Activated CD4-positive, alpha-beta memory T cell treated with anti-CD3 and anti-CD28 coated beads, Interleukin-2, amount 10 ng/mL, durations not matched to agents 7 days and 5 days (primary cell): ENCODE measurements around the gene ANKFY1. TPM values are rescaled to one million over a fixed set of nuclear protein-coding genes. Genes with fewer than 3 reads are reported as not detected.

Source experiments
- CTCF ChIA-PET: fragments of 350-600 bp; sonication (Branson Sonifier 250); formaldehyde crosslinking; loops from one replicate; lab custom pipeline; 2021; ENCODE audit warnings: antibody characterized with exemption, inconsistent platforms; lab: Charles Lee
- POLR2A ChIA-PET: fragments of 350-600 bp; sonication (Branson Sonifier 250); formaldehyde crosslinking; loops from one replicate; lab custom pipeline; 2021; ENCODE audit warnings: antibody characterized with exemption; lab: Charles Lee
- DNase-seq: peaks from one replicate; pipeline ENCODE4 v3.0.0-alpha.2; 2020
- H3K27ac Mint-ChIP-seq: one replicate; pipeline ENCODE4 v1.8.0; 2021; ENCODE audit warnings: mild to moderate bottlenecking, mixed read lengths
- H3K27me3 Mint-ChIP-seq: one replicate; pipeline ENCODE4 v1.8.0; 2021; ENCODE audit warnings: mixed read lengths
- H3K36me3 Mint-ChIP-seq: one replicate; pipeline ENCODE4 v1.8.0; 2021; ENCODE audit warnings: low read depth, mixed read lengths
- H3K4me1 Mint-ChIP-seq: one replicate; pipeline ENCODE4 v1.8.0; 2021; ENCODE audit warnings: mixed read lengths
- H3K4me3 Mint-ChIP-seq: one replicate; pipeline ENCODE4 v1.8.0; 2021; ENCODE audit warnings: mild to moderate bottlenecking, mixed read lengths
- H3K9me3 Mint-ChIP-seq: one replicate; pipeline ENCODE4 v1.8.0; 2021; ENCODE audit warnings: mixed read lengths
- total RNA-seq, 2 experiments: library from RNA; stranded (reverse); gene quantifications; one replicate each; pipeline ENCODE4 v1.2.3, GENCODE V29; 2021

Gene ANKFY1
- total RNA-seq, 2 experiments from 2014 or later, result 70.7 to 71.6 TPM

DNA sequence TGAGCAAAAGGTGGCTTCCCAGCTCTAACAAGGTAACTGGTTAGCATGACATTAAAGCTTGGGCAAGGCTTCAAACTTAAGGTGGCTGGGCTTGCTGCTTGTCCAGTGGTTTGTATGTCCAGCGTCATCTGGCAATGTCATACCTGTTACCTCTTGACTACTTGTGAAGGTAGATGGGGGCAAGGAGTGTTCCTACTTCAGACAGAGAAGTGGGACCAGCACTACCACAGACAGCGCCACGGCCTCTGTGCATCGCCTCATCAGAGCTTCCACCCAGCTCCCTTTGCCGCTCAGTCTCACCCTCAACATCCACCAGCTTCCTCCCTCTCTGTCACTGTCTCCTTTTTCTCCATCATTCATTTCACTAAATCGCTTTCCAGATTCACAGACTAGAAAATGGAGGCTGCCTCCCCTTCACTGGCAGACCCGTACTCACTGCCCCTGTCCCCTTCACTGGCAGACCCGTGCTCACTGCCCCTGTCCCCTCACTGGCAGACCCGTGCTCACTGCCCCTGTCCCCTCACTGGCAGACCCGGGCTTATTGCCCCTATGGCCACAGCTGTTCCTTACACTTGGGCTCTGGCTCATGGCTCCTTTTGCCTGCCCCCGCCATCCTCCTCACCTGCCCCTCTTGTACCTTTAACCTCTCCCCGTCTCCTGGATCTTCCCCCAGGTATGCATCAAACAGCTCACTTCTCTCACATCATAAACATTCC is 106.0 kb downstream of the ANKFY1 start:
- peaks cover 31% of the 10 kb centered on the region for H3K4me1 Mint-ChIP-seq

DNA sequence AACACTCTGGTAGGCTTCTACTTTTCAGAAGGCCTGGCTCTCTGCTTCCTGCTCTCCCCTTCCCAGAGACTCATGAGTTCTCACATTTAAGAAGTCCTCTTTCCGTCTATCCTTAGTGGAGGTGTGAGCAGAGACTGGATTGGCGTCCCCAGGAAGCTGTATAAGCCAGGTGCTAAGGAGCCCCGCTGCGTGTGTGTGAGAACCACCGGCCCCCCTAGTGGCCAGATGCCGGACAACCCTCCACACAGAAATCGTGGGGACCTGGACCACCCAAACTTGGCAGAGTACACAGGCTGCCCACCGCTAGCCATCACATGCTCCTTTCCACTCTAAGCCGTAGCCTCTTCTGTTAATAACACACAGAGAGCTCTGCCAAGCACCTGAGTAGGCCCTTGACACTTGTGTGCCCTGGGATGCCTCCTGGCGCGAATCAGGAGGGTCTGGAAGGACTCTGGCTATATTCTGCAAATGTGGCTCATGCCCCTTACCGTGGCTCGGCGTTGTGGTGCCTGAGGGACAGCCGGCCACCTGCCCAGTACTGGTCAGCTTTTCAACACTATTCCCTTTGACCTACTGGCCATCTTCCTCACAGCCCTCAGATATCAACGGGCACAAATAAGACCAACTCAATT is 106.9 kb downstream of the ANKFY1 start:
- DNase-seq, result no peak
- ChIA-PET CTCF (interaction anchor here (0.8 to 4.3 kb wide), 2 partner anchors 14 to 101 kb away, joined by 3 to 20 read pairs; partner anchors contain the start of genes CYB5D2 and ZZEF1), POLR2A (interaction anchor here (1.0 to 12.7 kb wide), 5 partner anchors 10 to 311 kb away, joined by 3 to 178 read pairs (median 5); partner anchors contain the start of genes CYB5D2, NCBP3 and ZZEF1)
- Mint-ChIP-seq H3K9me3 (no peaks in the 10 kb centered on the region), H3K36me3 (peaks cover 7% of the 10 kb centered on the region), H3K4me1 (peaks cover 22% of the 10 kb centered on the region), H3K27ac (peak overlapping the region; percentile 87), H3K27me3 (no peaks in the 10 kb centered on the region), H3K4me3 (no peak overlapping the region)

More for the DNA sequence above, 106.0 kb downstream of the ANKFY1 start:
- ChIA-PET CTCF (interaction anchor here (0.5 kb wide), 1 partner anchor 30 kb away, joined by 4 read pairs; no protein-coding TSS in a partner anchor), POLR2A (interaction anchor here (1.0 to 12.7 kb wide), 2 partner anchors 14 to 312 kb away, joined by 3 to 178 read pairs; partner anchors contain the start of genes CYB5D2, NCBP3 and ZZEF1)
- Mint-ChIP-seq H3K27me3 (no peaks in the 10 kb centered on the region), H3K9me3 (no peaks in the 10 kb centered on the region), H3K36me3 (peaks cover 7% of the 10 kb centered on the region), H3K27ac (peak overlapping the region; percentile 26), H3K4me3 (no peak overlapping the region)
- no peak for DNase-seq

DNA sequence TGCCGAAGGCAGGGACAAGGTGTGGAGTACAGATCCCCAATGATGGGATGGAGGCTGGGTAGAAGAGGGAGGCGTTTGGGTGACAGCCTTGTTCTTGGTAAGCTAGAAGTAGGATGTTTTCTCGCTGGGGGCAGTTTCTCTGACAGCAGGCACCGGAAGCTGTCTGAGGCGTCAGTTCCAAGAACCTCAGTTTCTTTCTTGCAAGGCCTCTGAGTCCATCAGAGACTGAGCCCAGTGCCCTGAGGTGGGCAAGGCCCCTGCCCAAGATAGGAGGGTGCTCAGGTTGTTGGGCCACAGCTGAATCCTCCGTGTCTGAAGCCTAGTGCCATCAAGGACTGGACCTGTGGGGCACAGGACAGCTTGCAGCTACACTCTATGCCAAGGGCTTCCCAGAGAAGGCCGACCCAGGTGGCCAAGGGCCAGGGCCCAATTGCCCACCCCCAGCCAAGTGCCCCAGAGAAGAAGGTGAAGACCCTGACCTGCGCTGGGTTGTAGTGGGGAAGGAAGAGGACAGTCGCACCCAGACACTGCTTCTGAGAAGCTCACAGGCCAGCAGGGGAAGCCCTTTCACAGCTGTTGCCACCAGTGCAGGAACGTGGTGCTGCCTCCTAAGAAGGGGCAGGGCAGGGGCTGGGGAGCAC is 107.7 kb downstream of the ANKFY1 start:
- ChIA-PET POLR2A (interaction anchor here (1.2 to 12.7 kb wide), 4 partner anchors 10 to 22 kb away, joined by 3 to 178 read pairs (median 8); partner anchors contain the start of genes CYB5D2 and ZZEF1), CTCF (interaction anchor here (0.8 to 4.3 kb wide), 2 partner anchors 13 to 102 kb away, joined by 3 to 20 read pairs; partner anchors contain the start of genes CYB5D2 and ZZEF1)
- Mint-ChIP-seq H3K4me1 (peaks cover 14% of the 10 kb centered on the region), H3K4me3 (no peak overlapping the region), H3K27me3 (no peaks in the 10 kb centered on the region), H3K9me3 (no peaks in the 10 kb centered on the region), H3K27ac (peak overlapping the region; percentile 87), H3K36me3 (peaks cover 8% of the 10 kb centered on the region)
- peak; percentile 41 for DNase-seq

DNA sequence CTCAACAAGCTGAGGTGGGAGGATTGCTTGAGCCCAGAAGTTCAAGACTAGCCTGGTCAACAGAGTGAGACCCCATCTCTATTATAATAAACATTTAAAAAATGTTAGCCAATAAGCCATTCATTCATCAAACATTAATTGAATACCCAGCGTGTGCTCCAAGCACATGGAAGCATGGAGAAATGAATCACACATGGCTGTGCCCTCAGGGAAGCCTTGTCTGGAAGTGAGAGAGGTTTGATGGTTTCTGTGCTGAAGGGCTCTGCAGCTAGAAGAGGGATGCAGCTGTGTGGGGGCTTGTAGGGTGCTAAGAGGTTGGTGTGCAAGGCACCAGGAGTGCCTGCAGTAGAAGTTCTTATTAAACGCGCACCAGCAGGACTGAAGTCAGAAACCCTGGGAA is 109.6 kb downstream of the ANKFY1 start:
- CTCF ChIA-PET, result interaction anchor here (4.3 kb wide), 1 partner anchor 11 kb away, joined by 20 read pairs; the partner anchor contains the start of genes CYB5D2 and ZZEF1
- Mint-ChIP-seq H3K27me3 (no peaks in the 10 kb centered on the region), H3K4me3 (no peak overlapping the region), H3K36me3 (peaks cover 5% of the 10 kb centered on the region), H3K27ac (no peak overlapping the region), H3K9me3 (no peaks in the 10 kb centered on the region), H3K4me1 (peaks cover 11% of the 10 kb centered on the region)
- no peak for DNase-seq
- POLR2A ChIA-PET, result interaction anchor here (2.5 to 12.7 kb wide), 2 partner anchors 10 to 22 kb away, joined by 10 to 178 read pairs; partner anchors contain the start of genes CYB5D2 and ZZEF1

DNA sequence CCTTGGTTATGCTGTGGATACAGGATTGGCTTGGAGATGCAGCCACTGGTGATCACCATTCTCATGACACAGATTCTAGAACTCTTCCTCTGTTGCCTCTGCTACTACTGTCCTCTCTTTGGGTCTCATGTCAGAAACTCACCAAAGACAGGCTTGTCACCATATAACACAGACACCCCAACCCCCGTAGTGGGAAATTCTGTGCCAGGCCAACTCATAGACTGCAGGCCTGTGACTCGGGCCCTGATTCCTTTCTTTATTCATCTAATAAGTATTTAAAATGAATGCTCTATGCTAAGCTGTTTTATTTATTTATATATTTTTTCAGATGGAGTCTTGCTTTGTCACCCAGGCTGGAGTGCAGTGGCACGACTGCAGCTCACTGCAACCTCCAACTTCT is 111.3 kb downstream of the ANKFY1 start:
- DNase-seq, result no peak
- Mint-ChIP-seq H3K4me3 (no peak overlapping the region), H3K27me3 (no peaks in the 10 kb centered on the region), H3K4me1 (peaks cover 11% of the 10 kb centered on the region), H3K9me3 (no peaks in the 10 kb centered on the region), H3K27ac (no peak overlapping the region), H3K36me3 (peaks cover 5% of the 10 kb centered on the region)
- ChIA-PET CTCF (interaction anchor here (1.1 to 4.3 kb wide), 2 partner anchors 9 to 15 kb away, joined by 3 to 20 read pairs; partner anchors contain the start of genes CYB5D2 and ZZEF1), POLR2A (interaction anchor here (1.1 to 12.7 kb wide), 2 partner anchors 9 kb away, joined by 3 to 178 read pairs; partner anchors contain the start of genes CYB5D2 and ZZEF1)

DNA sequence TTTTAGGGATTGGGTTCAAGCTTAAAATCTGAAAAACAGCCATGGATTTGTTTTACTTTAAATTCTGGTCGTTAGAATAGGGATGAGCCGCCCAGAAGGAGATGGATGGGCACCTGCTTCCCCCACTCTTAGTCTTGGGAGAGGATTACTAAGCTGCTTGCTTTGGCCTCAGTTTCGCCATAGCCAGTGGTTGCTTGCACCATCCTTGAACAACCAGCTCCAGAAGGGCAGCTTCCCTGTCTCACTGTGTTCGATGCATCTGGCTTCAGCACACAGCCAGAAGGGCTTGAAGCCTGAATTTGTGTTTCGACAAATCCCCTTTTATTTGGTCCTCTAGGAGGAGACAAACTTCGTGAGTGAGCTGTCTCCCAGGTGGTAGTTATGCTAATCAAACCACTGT is 113.7 kb downstream of the ANKFY1 start:
- H3K36me3 Mint-ChIP-seq, result peaks cover 5% of the 10 kb centered on the region
- CTCF ChIA-PET, result no interaction called here

DNA sequence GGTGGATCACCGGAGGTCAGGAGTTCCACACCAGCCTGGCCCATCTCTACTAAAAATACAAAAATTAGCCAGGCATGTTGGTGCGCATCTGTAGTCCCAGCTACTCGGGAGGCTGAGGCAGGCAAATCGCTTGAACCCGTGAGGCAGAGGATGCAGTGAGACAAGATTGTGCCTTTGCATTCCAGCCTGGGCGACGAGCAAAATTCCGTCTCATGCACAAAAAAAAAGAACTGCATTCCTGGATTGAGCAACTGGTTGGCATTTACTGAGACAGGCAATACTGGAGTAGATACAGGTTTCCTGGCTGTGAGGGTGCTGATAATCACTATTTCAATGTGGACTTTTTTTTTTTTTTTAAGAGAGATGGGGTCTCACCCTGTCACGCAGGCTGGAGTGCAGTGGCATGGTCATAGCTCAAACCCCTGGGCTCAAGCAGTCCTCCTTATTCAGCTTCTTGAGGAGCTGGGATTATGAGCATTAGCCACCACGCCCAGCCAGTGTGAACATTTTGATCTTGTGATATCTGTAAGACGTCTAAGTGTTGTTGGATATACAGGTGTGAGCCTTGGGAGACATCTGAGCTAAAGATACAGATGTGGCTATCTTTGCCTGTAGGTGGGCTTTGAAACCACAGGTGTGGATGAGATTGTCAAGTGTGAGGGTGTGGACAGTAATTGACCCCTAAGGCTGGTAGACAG is 115.0 kb downstream of the ANKFY1 start:
- ChIA-PET CTCF (no interaction called here), POLR2A (no interaction called here)
- no peak overlapping the region for H3K4me3 Mint-ChIP-seq
- DNase-seq, result no peak
- H3K27ac Mint-ChIP-seq, result no peak overlapping the region
- peaks cover 16% of the 10 kb centered on the region for H3K4me1 Mint-ChIP-seq
- H3K27me3 Mint-ChIP-seq, result no peaks in the 10 kb centered on the region
- H3K36me3 Mint-ChIP-seq, result peaks cover 8% of the 10 kb centered on the region
- H3K9me3 Mint-ChIP-seq, result no peaks in the 10 kb centered on the region

More for the DNA sequence above, 113.7 kb downstream of the ANKFY1 start:
- H3K27me3 Mint-ChIP-seq, result no peaks in the 10 kb centered on the region
- H3K4me1 Mint-ChIP-seq, result peaks cover 6% of the 10 kb centered on the region
- no peak overlapping the region for H3K27ac Mint-ChIP-seq
- no peak overlapping the region for H3K4me3 Mint-ChIP-seq
- POLR2A ChIA-PET, result interaction anchor here (0.9 kb wide), 1 partner anchor 10 kb away, joined by 3 read pairs; no protein-coding TSS in a partner anchor
- no peak for DNase-seq
- no peaks in the 10 kb centered on the region for H3K9me3 Mint-ChIP-seq

DNA sequence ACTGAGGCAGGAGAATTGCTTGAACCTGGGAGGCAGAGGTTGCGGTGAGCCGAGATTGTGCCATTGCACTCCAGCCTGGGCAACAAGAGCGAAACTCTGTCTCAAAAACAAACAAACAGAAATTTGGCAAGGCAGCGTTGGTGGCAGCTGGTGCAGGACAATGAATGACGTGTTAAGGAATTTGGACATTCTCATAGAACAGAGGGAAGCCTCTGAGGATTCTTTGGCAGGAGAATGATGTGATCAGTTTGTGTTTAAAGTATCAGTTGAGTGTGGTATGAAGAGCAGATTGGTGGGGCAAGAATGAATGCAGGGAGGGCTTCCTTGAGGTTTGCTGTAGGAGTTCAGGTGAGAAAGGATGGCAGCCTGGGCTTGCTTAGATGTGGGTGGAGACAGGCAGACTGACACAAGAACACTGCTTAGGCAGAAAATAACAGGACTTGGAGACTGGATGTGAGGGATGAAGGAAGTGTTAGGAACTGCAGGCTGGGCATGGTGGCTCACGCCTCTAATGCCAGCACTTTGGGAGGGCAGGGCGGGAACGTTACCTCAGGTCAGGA is 115.9 kb downstream of the ANKFY1 start:
- H3K27ac Mint-ChIP-seq, result no peak overlapping the region
- peaks cover 8% of the 10 kb centered on the region for H3K36me3 Mint-ChIP-seq
- CTCF ChIA-PET, result no interaction called here
- POLR2A ChIA-PET, result no interaction called here
- H3K9me3 Mint-ChIP-seq, result no peaks in the 10 kb centered on the region
- peaks cover 16% of the 10 kb centered on the region for H3K4me1 Mint-ChIP-seq
- DNase-seq, result no peak
- no peak overlapping the region for H3K4me3 Mint-ChIP-seq
- no peaks in the 10 kb centered on the region for H3K27me3 Mint-ChIP-seq

DNA sequence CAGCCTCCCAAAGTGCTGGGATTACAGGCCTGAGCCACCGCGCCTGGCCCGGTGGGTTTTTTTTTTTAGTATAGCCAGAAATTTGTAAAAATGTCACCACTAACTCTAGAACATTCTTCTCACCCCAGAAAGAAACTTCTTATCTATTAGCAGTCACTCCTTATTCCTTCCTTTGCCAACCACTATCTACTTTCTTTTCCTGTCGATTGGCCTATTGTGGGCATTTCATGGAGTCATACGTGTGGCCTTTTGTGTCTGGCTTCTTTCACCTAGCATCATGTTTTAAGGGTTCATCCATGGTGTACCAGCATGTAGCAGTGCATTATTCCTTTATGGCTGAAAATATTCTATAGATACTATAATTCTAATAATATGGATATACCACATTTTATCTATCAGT is 117.1 kb downstream of the ANKFY1 start:
- Mint-ChIP-seq H3K36me3 (peaks cover 8% of the 10 kb centered on the region), H3K4me3 (no peak overlapping the region), H3K27ac (no peak overlapping the region), H3K4me1 (peaks cover 22% of the 10 kb centered on the region), H3K9me3 (no peaks in the 10 kb centered on the region), H3K27me3 (no peaks in the 10 kb centered on the region)
- CTCF ChIA-PET, result no interaction called here
- no peak for DNase-seq
- POLR2A ChIA-PET, result interaction anchor here (5.2 kb wide), 1 partner anchor 12 kb away, joined by 178 read pairs; no protein-coding TSS in a partner anchor

DNA sequence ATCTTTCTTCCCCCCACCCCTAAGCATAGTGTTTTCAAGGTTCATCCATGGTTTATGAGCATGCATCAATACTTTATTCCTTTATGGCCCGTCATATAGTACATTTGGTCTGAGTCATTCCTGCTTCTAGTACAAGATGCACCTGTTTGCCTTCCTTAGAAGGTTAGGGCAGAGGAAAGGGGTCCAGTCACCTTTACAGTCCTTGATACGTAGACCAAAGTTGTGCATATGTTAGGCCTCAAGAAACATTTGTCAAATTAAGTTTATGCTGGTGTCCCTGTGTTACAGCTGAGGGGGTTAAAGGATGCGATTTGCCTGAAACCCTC is 119.4 kb downstream of the ANKFY1 start:
- Mint-ChIP-seq H3K9me3 (no peaks in the 10 kb centered on the region), H3K4me3 (peak overlapping the region; percentile 98), H3K27me3 (no peaks in the 10 kb centered on the region), H3K4me1 (peaks cover 43% of the 10 kb centered on the region), H3K27ac (peak overlapping the region; percentile 100), H3K36me3 (peaks cover 14% of the 10 kb centered on the region)
- CTCF ChIA-PET, result interaction anchor here (1.2 to 2.9 kb wide), 4 partner anchors 10 to 56 kb away, joined by 5 to 20 read pairs (median 6); no protein-coding TSS in a partner anchor
- DNase-seq, result no peak
- POLR2A ChIA-PET, result interaction anchor here (0.6 to 5.2 kb wide), 18 partner anchors 9 to 1745 kb away, joined by 3 to 178 read pairs (median 8); partner anchors contain the start of genes ANKFY1, NUP88, RNF167 and SLC25A11

DNA sequence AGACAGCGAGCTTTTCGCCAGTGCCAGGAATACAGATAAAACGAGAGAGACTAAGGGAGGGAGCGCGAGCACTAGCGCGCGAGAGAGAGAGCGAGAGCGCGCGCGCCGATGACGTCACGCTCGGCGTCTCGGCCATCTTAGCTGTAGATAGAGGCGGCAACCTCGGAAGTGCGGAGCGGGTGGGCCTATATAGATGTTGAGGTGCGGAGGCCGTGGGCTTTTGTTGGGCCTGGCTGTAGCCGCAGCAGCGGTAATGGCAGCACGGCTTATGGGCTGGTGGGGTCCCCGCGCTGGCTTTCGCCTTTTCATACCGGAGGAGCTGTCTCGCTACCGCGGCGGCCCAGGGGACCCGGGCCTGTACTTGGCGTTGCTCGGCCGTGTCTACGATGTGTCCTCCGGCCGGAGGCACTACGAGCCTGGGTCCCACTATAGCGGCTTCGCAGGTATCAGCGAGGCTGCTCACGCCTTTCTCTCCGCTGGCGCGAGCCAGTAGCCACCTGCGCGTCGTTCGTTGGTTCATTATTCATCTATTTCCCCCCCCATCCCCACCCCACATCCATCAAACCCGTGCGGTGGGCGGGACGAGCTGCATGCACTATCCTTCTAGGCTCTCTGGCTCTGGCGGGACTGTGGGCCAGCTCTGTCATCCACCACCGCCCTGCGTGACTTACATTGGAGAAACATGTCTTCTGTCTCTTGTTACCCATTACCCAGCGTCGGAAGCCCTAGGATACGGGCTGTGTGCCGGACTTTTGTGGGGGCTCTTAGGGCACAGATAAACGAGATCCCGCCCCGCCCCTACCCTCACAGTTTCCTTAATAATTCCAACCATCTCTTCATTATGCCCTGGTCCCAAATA is 120.0 kb downstream of the ANKFY1 start:
- peaks cover 49% of the 10 kb centered on the region for H3K4me1 Mint-ChIP-seq

More for the DNA sequence above, 120.0 kb downstream of the ANKFY1 start:
- DNase-seq, result peak; percentile 91
- CTCF ChIA-PET, result interaction anchor here (0.6 to 2.9 kb wide), 11 partner anchors 9 to 337 kb away, joined by 3 to 20 read pairs (median 3); partner anchors contain the start of gene NCBP3
- Mint-ChIP-seq H3K4me3 (peak overlapping the region; percentile 98), H3K27ac (peak overlapping the region; percentile 100), H3K9me3 (no peaks in the 10 kb centered on the region), H3K27me3 (no peaks in the 10 kb centered on the region), H3K36me3 (peaks cover 17% of the 10 kb centered on the region)
- POLR2A ChIA-PET, result interaction anchor here (0.6 to 5.2 kb wide), 47 partner anchors 9 to 1752 kb away, joined by 3 to 178 read pairs (median 4); partner anchors contain the start of genes ANKFY1, CAMKK1, MYBBP1A and NCBP3
